ENCODE data around the gene DNLZ. TPM values are rescaled to one million over a fixed set of nuclear protein-coding genes. Genes with fewer than 3 reads are reported as not detected.

Gene DNLZ
- total and polyA plus RNA-seq, 7 donors: 8.2 to 40.7 (median 18.7) TPM

- TF ChIP-seq CTCF (IDR thresholded peaks at IDR 0.05): no peak
- Histone ChIP-seq H3K36me3 (ENCODE audit: insufficient read depth in 1 of 2, low read depth in 1 of 2) (peaks cover 0 to 6% of the 10 kb centered on the region in 2 donors), H3K4me1 (peaks cover 12% of the 10 kb centered on the region), H3K9me3 (no peaks in the 10 kb centered on the region), H3K27ac (no peak overlapping the region), H3K27me3 (ENCODE audit: insufficient read depth in 3 of 3, low read length in 2 of 3) (no peaks in the 10 kb centered on the region), H3K4me3 (no peak overlapping the region)
- intact Hi-C loops (cut with DNase I): no loop called here
- DNase-seq: no peak
- WGBS, 3 donors: 80 to 86% (median 84%) methylated on average over 42 to 43 of the region's 43 CpGs
- no peak for ATAC-seq
Observed at GRCh38 chr9:136361047-136361753, 2.3 kb downstream of the DNLZ start.

- DNase-seq: no peak
- no peak overlapping the region for H3K27ac ChIP-seq
Observed at GRCh38 chr9:136359774-136360718, 3.5 kb downstream of the DNLZ start.

GRCh38 chr9:136358888-136359287 is 4.7 kb downstream of the DNLZ start:
- Histone ChIP-seq H3K36me3 (ENCODE audit: insufficient read depth in 1 of 2, low read depth in 1 of 2) (peaks cover 0 to 6% of the 10 kb centered on the region in 2 donors), H3K4me1 (peaks cover 7% of the 10 kb centered on the region), H3K4me3 (no peak overlapping the region), H3K27me3 (ENCODE audit: insufficient read depth in 3 of 3, low read length in 2 of 3) (no peaks in the 10 kb centered on the region), H3K27ac (no peak overlapping the region), H3K9me3 (no peaks in the 10 kb centered on the region)
- intact Hi-C loops (cut with DNase I): no loop called here
- ATAC-seq (no peak), DNase-seq (no peak)
- WGBS, 3 donors: 46 to 57% (median 47%) methylated on average over 2 of the region's 2 CpGs
- TF ChIP-seq CTCF (IDR thresholded peaks at IDR 0.05): no peak

More at GRCh38 chr9:136359774-136360718, 3.5 kb downstream of the DNLZ start:
- no peak for TF ChIP-seq CTCF (IDR thresholded peaks at IDR 0.05)
- no peaks in the 10 kb centered on the region for H3K9me3 ChIP-seq
- H3K4me3 ChIP-seq: no peak overlapping the region
- 75 to 77% (median 77%) methylated on average over 36 to 38 of the region's 38 CpGs for WGBS, 3 donors
- no peak for ATAC-seq
- intact Hi-C loops (cut with DNase I): no loop called here
- H3K27me3 ChIP-seq (ENCODE audit: insufficient read depth in 3 of 3, low read length in 2 of 3): no peaks in the 10 kb centered on the region
- peaks cover 0 to 6% of the 10 kb centered on the region in 2 donors for H3K36me3 ChIP-seq (ENCODE audit: insufficient read depth in 1 of 2, low read depth in 1 of 2)
- H3K4me1 ChIP-seq: peaks cover 12% of the 10 kb centered on the region

GRCh38 chr9:136358016-136358415 is 5.5 kb downstream of the DNLZ start:
- TF ChIP-seq CTCF (IDR thresholded peaks at IDR 0.05): no peak
- whole genome bisulfite sequencing, 3 donors: 82 to 87% (median 83%) methylated on average over 22 to 29 of the region's 29 CpGs
- no peak overlapping the region for H3K27ac ChIP-seq
- intact Hi-C loops (cut with DNase I): no loop called here
- H3K9me3 ChIP-seq: no peaks in the 10 kb centered on the region
- no peak overlapping the region for H3K4me3 ChIP-seq
- peaks cover 0 to 6% of the 10 kb centered on the region in 2 donors for H3K36me3 ChIP-seq (ENCODE audit: insufficient read depth in 1 of 2, low read depth in 1 of 2)
- no peaks in the 10 kb centered on the region for H3K27me3 ChIP-seq (ENCODE audit: insufficient read depth in 3 of 3, low read length in 2 of 3)
- H3K4me1 ChIP-seq: peaks cover 6% of the 10 kb centered on the region
- no peak for DNase-seq
- no peak for ATAC-seq
